HCT116 (cell line): ENCODE results near the gene SCAI.

Experiments
- CEBPB ChIP-seq: IDR thresholded peaks from 2 replicates; pipeline ENCODE4 v1.6.1; 2012; ENCODE audit warnings: low read depth
- EZH2 ChIP-seq: fragments of 200-600 bp; sonication (generic); IDR thresholded peaks from 2 replicates; pipeline ENCODE4 v1.6.1; 2017; ENCODE audit warnings: antibody characterized with exemption, mixed run types
- JUND ChIP-seq: IDR thresholded peaks from 2 replicates; pipeline ENCODE4 v1.6.1; 2012
- POLR2A ChIP-seq: IDR thresholded peaks from 2 replicates; pipeline ENCODE4 v1.7.0; 2011; ENCODE audit warnings: borderline replicate concordance; ENCODE audit not compliant: insufficient read depth, insufficient read length; ENCODE audit errors: extremely low read depth
- SIN3A ChIP-seq: IDR thresholded peaks from 2 replicates; pipeline ENCODE4 v1.6.1; 2012; ENCODE audit warnings: low read depth
- SP1 ChIP-seq: IDR thresholded peaks from 2 replicates; pipeline ENCODE4 v1.6.1; 2012; ENCODE audit warnings: low read depth
- YY1 ChIP-seq: IDR thresholded peaks from 2 replicates; pipeline ENCODE4 v1.6.1; 2011; ENCODE audit warnings: low read length, low read depth, moderate library complexity, mild to moderate bottlenecking; ENCODE audit not compliant: insufficient replicate concordance; ENCODE audit errors: extremely low read depth
- ZNF274 ChIP-seq: fragments of 200-500 bp; sonication (Bioruptor generic); IDR thresholded peaks from 2 replicates; pipeline ENCODE4 v1.6.1; 2014; ENCODE audit warnings: mild to moderate bottlenecking, low read depth, low read length, inconsistent platforms
- TF ChIP-seq, protein P1 (sequence below), 3 experiments: fragments of 200-600 bp in 1 of 3; sonication (generic) in 1 of 3; IDR thresholded peaks in 2 of 3; conservative IDR thresholded peaks in 1 of 3; 2 replicates each; pipeline ENCODE4 v1.5.1; 2012 to 2017; ENCODE audit warnings: low read depth in 2 of 3, low read length in 2 of 3, antibody characterized with exemption in 1 of 3, borderline replicate concordance in 1 of 3, control low read depth in 1 of 3, mild to moderate bottlenecking in 1 of 3, mixed read lengths in 1 of 3, mixed run types in 1 of 3, moderate library complexity in 1 of 3; ENCODE audit not compliant: insufficient read depth in 1 of 3
- TF ChIP-seq, protein P2 (sequence below): IDR thresholded peaks from 2 replicates; pipeline ENCODE4 v1.6.1; 2012
- TF ChIP-seq, protein P3 (sequence below): IDR thresholded peaks from 2 replicates; pipeline ENCODE4 v1.6.1; 2011; ENCODE audit warnings: mild to moderate bottlenecking, low read length, moderate library complexity; ENCODE audit not compliant: insufficient replicate concordance; ENCODE audit errors: extremely low read depth

DNA sequence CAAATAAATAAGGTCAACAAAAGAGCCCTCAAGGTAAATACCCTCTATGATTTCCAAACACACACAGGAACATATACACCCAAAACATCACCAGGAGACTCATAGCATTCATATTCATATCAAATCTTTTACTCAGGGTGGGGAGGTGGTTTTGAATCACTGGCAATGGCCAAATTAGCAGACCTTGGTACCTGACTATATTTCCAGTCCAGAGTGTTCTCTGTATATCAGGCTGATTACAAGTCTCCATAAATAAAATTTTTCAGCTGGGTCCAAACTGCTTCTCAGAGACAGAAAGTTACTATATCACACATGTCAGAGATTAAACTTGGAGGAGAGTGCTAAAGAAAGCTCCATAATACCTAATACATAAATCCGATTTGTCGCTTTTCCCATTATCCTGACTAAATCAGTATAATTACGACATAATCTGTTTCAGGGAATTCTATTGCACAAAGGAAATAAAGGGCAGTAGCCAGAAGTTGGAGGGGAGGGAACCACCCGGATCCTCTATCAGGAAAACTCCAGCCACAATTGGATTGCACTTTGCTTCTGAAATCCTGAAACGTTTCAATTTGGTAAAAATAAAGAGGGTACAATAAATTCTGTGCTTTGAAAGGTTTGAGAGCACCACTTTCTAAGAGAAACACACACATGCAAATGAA lies 195.5 kb downstream of the SCAI start:
- TF ChIP-seq POLR2A, result no peak
- TF ChIP-seq, protein P1, sequence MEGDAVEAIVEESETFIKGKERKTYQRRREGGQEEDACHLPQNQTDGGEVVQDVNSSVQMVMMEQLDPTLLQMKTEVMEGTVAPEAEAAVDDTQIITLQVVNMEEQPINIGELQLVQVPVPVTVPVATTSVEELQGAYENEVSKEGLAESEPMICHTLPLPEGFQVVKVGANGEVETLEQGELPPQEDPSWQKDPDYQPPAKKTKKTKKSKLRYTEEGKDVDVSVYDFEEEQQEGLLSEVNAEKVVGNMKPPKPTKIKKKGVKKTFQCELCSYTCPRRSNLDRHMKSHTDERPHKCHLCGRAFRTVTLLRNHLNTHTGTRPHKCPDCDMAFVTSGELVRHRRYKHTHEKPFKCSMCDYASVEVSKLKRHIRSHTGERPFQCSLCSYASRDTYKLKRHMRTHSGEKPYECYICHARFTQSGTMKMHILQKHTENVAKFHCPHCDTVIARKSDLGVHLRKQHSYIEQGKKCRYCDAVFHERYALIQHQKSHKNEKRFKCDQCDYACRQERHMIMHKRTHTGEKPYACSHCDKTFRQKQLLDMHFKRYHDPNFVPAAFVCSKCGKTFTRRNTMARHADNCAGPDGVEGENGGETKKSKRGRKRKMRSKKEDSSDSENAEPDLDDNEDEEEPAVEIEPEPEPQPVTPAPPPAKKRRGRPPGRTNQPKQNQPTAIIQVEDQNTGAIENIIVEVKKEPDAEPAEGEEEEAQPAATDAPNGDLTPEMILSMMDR (IDR thresholded peaks at IDR 0.05 in 2 of 3, conservative IDR thresholded peaks at IDR 0.05 in 1 of 3; ENCODE audit: borderline replicate concordance in 1 of 3, insufficient read depth in 1 of 3, low read depth in 2 of 3, low read length in 2 of 3), result no peak
- no peak for TF ChIP-seq CEBPB
- TF ChIP-seq JUND, result no peak
- TF ChIP-seq ZNF274, result no peak
- TF ChIP-seq SIN3A, result no peak
- TF ChIP-seq YY1, result no peak
- no peak for TF ChIP-seq EZH2
- TF ChIP-seq, protein P2, sequence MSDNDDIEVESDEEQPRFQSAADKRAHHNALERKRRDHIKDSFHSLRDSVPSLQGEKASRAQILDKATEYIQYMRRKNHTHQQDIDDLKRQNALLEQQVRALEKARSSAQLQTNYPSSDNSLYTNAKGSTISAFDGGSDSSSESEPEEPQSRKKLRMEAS, result no peak
- TF ChIP-seq, protein P3, sequence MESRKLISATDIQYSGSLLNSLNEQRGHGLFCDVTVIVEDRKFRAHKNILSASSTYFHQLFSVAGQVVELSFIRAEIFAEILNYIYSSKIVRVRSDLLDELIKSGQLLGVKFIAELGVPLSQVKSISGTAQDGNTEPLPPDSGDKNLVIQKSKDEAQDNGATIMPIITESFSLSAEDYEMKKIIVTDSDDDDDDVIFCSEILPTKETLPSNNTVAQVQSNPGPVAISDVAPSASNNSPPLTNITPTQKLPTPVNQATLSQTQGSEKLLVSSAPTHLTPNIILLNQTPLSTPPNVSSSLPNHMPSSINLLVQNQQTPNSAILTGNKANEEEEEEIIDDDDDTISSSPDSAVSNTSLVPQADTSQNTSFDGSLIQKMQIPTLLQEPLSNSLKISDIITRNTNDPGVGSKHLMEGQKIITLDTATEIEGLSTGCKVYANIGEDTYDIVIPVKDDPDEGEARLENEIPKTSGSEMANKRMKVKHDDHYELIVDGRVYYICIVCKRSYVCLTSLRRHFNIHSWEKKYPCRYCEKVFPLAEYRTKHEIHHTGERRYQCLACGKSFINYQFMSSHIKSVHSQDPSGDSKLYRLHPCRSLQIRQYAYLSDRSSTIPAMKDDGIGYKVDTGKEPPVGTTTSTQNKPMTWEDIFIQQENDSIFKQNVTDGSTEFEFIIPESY, result no peak
- TF ChIP-seq SP1, result no peak
